ENCODE results near the gene FANCC.

The FANCC gene

GRCh38 chr9:95132366-95133324 lies 184.9 kb downstream of the FANCC start:
- H3K4me1 ChIP-seq (ENCODE audit: control insufficient read depth in 5 of 5, insufficient read depth in 5 of 5, low read length in 5 of 5) = peaks cover 0 to 10% (median 9%) of the 10 kb centered on the region in 5 donors
- H3K36me3 ChIP-seq (ENCODE audit: control insufficient read depth in 5 of 5, insufficient read depth in 5 of 5, low read length in 5 of 5) = peaks cover 0 to 9% (median 0%) of the 10 kb centered on the region in 5 donors
- H3K27me3 ChIP-seq (ENCODE audit: control insufficient read depth in 5 of 5, insufficient read depth in 4 of 5, low read length in 5 of 5) = no peaks in the 10 kb centered on the region
- H3K9ac ChIP-seq (ENCODE audit: low read length in 5 of 5) = no peak overlapping the region
- no peak overlapping the region for H3K4me3 ChIP-seq (ENCODE audit: low read depth in 1 of 5, low read length in 5 of 5)
- H3K27ac ChIP-seq (ENCODE audit: low read depth, low read length) = no peak overlapping the region
- H3K9me3 ChIP-seq (ENCODE audit: control insufficient read depth in 5 of 5, low read length in 5 of 5) = no peaks in the 10 kb centered on the region

GRCh38 chr9:95131023-95131943 lies 186.2 kb downstream of the FANCC start:
- no peak overlapping the region for H3K4me3 ChIP-seq (ENCODE audit: low read depth in 1 of 5, low read length in 5 of 5)
- peak overlapping the region in 1 of 5 donors; percentile 35 for H3K9ac ChIP-seq (ENCODE audit: low read length in 5 of 5)
- H3K27me3 ChIP-seq (ENCODE audit: control insufficient read depth in 5 of 5, insufficient read depth in 4 of 5, low read length in 5 of 5) = no peaks in the 10 kb centered on the region
- no peaks in the 10 kb centered on the region for H3K9me3 ChIP-seq (ENCODE audit: control insufficient read depth in 5 of 5, low read length in 5 of 5)
- H3K4me1 ChIP-seq (ENCODE audit: control insufficient read depth in 5 of 5, insufficient read depth in 5 of 5, low read length in 5 of 5) = peaks cover 0 to 16% (median 14%) of the 10 kb centered on the region in 5 donors
- no peak overlapping the region for H3K27ac ChIP-seq (ENCODE audit: low read depth, low read length)
- H3K36me3 ChIP-seq (ENCODE audit: control insufficient read depth in 5 of 5, insufficient read depth in 5 of 5, low read length in 5 of 5) = peaks cover 0 to 9% (median 0%) of the 10 kb centered on the region in 5 donors

- Histone ChIP-seq H3K36me3 (ENCODE audit: control insufficient read depth in 5 of 5, insufficient read depth in 5 of 5, low read length in 5 of 5) (peaks cover 0 to 9% (median 0%) of the 10 kb centered on the region in 5 donors), H3K4me3 (ENCODE audit: low read depth in 1 of 5, low read length in 5 of 5) (no peak overlapping the region), H3K9ac (ENCODE audit: low read length in 5 of 5) (no peak overlapping the region), H3K27ac (ENCODE audit: low read depth, low read length) (no peak overlapping the region), H3K4me1 (ENCODE audit: control insufficient read depth in 5 of 5, insufficient read depth in 5 of 5, low read length in 5 of 5) (peaks cover 0 to 16% (median 14%) of the 10 kb centered on the region in 5 donors), H3K9me3 (ENCODE audit: control insufficient read depth in 5 of 5, low read length in 5 of 5) (no peaks in the 10 kb centered on the region), H3K27me3 (ENCODE audit: control insufficient read depth in 5 of 5, insufficient read depth in 4 of 5, low read length in 5 of 5) (no peaks in the 10 kb centered on the region)
Observed at GRCh38 chr9:95130484-95130883, 187.0 kb downstream of the FANCC start.

GRCh38 chr9:95129476-95130291 lies 187.8 kb downstream of the FANCC start:
- Histone ChIP-seq H3K27ac (ENCODE audit: low read depth, low read length) (no peak overlapping the region), H3K27me3 (ENCODE audit: control insufficient read depth in 5 of 5, insufficient read depth in 4 of 5, low read length in 5 of 5) (no peaks in the 10 kb centered on the region), H3K36me3 (ENCODE audit: control insufficient read depth in 5 of 5, insufficient read depth in 5 of 5, low read length in 5 of 5) (peaks cover 0 to 9% (median 0%) of the 10 kb centered on the region in 5 donors), H3K4me1 (ENCODE audit: control insufficient read depth in 5 of 5, insufficient read depth in 5 of 5, low read length in 5 of 5) (peaks cover 0 to 16% (median 14%) of the 10 kb centered on the region in 5 donors), H3K4me3 (ENCODE audit: low read depth in 1 of 5, low read length in 5 of 5) (no peak overlapping the region), H3K9me3 (ENCODE audit: control insufficient read depth in 5 of 5, low read length in 5 of 5) (no peaks in the 10 kb centered on the region), H3K9ac (ENCODE audit: low read length in 5 of 5) (no peak overlapping the region)

- Histone ChIP-seq H3K4me1 (ENCODE audit: control insufficient read depth in 5 of 5, insufficient read depth in 5 of 5, low read length in 5 of 5) (peaks cover 0 to 9% (median 5%) of the 10 kb centered on the region in 5 donors), H3K9ac (ENCODE audit: low read length in 5 of 5) (no peak overlapping the region), H3K36me3 (ENCODE audit: control insufficient read depth in 5 of 5, insufficient read depth in 5 of 5, low read length in 5 of 5) (peaks cover 0 to 10% (median 3%) of the 10 kb centered on the region in 5 donors), H3K4me3 (ENCODE audit: low read depth in 1 of 5, low read length in 5 of 5) (no peak overlapping the region), H3K27ac (ENCODE audit: low read depth, low read length) (no peak overlapping the region), H3K9me3 (ENCODE audit: control insufficient read depth in 5 of 5, low read length in 5 of 5) (no peaks in the 10 kb centered on the region), H3K27me3 (ENCODE audit: control insufficient read depth in 5 of 5, insufficient read depth in 4 of 5, low read length in 5 of 5) (no peaks in the 10 kb centered on the region)
Observed at GRCh38 chr9:95128177-95128524, 189.4 kb downstream of the FANCC start.

- Histone ChIP-seq H3K27ac (ENCODE audit: low read depth, low read length) (no peak overlapping the region), H3K9me3 (ENCODE audit: control insufficient read depth in 5 of 5, low read length in 5 of 5) (no peaks in the 10 kb centered on the region), H3K4me1 (ENCODE audit: control insufficient read depth in 5 of 5, insufficient read depth in 5 of 5, low read length in 5 of 5) (peaks cover 0 to 9% (median 5%) of the 10 kb centered on the region in 5 donors), H3K36me3 (ENCODE audit: control insufficient read depth in 5 of 5, insufficient read depth in 5 of 5, low read length in 5 of 5) (peaks cover 0 to 7% (median 3%) of the 10 kb centered on the region in 5 donors), H3K4me3 (ENCODE audit: low read depth in 1 of 5, low read length in 5 of 5) (peak overlapping the region in 4 of 5 donors; percentile 48 to 55 (median 52)), H3K27me3 (ENCODE audit: control insufficient read depth in 5 of 5, insufficient read depth in 4 of 5, low read length in 5 of 5) (no peaks in the 10 kb centered on the region), H3K9ac (ENCODE audit: low read length in 5 of 5) (peak overlapping the region in 2 of 5 donors; percentile 44 to 58)
Observed at GRCh38 chr9:95127249-95128176, 190.0 kb downstream of the FANCC start.

- no peaks in the 10 kb centered on the region for H3K27me3 ChIP-seq (ENCODE audit: control insufficient read depth in 5 of 5, insufficient read depth in 4 of 5, low read length in 5 of 5)
- H3K9ac ChIP-seq (ENCODE audit: low read length in 5 of 5) = no peak overlapping the region
- peaks cover 0 to 9% (median 5%) of the 10 kb centered on the region in 5 donors for H3K4me1 ChIP-seq (ENCODE audit: control insufficient read depth in 5 of 5, insufficient read depth in 5 of 5, low read length in 5 of 5)
- no peak overlapping the region for H3K27ac ChIP-seq (ENCODE audit: low read depth, low read length)
- no peak overlapping the region for H3K4me3 ChIP-seq (ENCODE audit: low read depth in 1 of 5, low read length in 5 of 5)
- H3K9me3 ChIP-seq (ENCODE audit: control insufficient read depth in 5 of 5, low read length in 5 of 5) = no peaks in the 10 kb centered on the region
- peaks cover 0 to 7% (median 3%) of the 10 kb centered on the region in 5 donors for H3K36me3 ChIP-seq (ENCODE audit: control insufficient read depth in 5 of 5, insufficient read depth in 5 of 5, low read length in 5 of 5)
Observed at GRCh38 chr9:95126739-95127138, 190.8 kb downstream of the FANCC start.

- no peaks in the 10 kb centered on the region for H3K27me3 ChIP-seq (ENCODE audit: control insufficient read depth in 5 of 5, insufficient read depth in 4 of 5, low read length in 5 of 5)
- no peak overlapping the region for H3K4me3 ChIP-seq (ENCODE audit: low read depth in 1 of 5, low read length in 5 of 5)
- peaks cover 0 to 6% (median 5%) of the 10 kb centered on the region in 5 donors for H3K4me1 ChIP-seq (ENCODE audit: control insufficient read depth in 5 of 5, insufficient read depth in 5 of 5, low read length in 5 of 5)
- peaks cover 0 to 7% (median 3%) of the 10 kb centered on the region in 5 donors for H3K36me3 ChIP-seq (ENCODE audit: control insufficient read depth in 5 of 5, insufficient read depth in 5 of 5, low read length in 5 of 5)
- no peak overlapping the region for H3K27ac ChIP-seq (ENCODE audit: low read depth, low read length)
- no peaks in the 10 kb centered on the region for H3K9me3 ChIP-seq (ENCODE audit: control insufficient read depth in 5 of 5, low read length in 5 of 5)
- no peak overlapping the region for H3K9ac ChIP-seq (ENCODE audit: low read length in 5 of 5)
Observed at GRCh38 chr9:95125652-95126051, 191.9 kb downstream of the FANCC start.
